ENCODE results near the gene USP24.

Gene USP24

DNA sequence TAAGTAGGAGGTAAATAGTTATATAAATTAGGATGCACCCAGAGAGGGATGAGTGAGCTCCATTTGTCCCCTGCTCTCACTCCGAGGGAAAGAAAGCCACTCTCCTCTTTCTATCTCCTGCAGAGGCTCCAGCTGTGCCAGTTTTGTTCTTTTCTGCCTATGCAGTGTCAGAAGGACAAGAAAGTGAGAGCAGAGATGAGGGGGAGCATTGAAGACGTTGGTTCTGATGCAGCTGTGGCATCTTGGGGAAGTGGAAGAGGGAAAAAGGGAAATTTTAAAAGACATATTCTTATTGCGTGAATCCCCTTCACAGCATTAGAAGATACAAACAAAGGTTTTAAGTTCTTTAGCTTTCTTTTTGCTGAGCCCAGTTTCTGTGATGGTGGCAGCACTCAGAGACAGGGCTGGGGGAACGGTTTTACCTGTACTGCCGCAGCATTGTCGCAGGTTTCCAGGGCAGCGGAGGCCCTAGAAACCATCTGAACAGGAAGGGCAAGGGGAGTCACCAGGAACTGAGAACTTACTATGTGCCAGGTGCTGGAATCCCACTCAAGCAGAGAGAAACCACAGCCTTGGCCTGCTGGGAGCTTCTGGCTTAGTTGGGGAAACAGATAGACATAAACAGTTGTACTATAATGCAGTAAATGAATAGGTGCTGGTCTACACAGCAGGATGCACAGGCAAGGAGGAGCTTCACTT lies 44.9 kb upstream of the USP24 start:
- no peaks in the 10 kb centered on the region for H3K36me3 ChIP-seq (ENCODE audit: control insufficient read depth, low read length)
- H3K27me3 ChIP-seq (ENCODE audit: control insufficient read depth, low read length): 0 out of 2 replicates have a peak, but pooled peaks cover 3% of the 10 kb centered on the region
- H3K9me2 ChIP-seq (replicated peaks; ENCODE audit: control insufficient read depth, low read length): no peaks in the 10 kb centered on the region
- H3K27ac ChIP-seq (ENCODE audit: low read depth, low read length): no peak overlapping the region
- H3F3A ChIP-seq (ENCODE audit: control insufficient read depth, insufficient read depth): no peaks in the 10 kb centered on the region
- H4K20me1 ChIP-seq (ENCODE audit: control insufficient read depth, insufficient read depth, low read depth, low read length): no peaks in the 10 kb centered on the region
- H3K4me1 ChIP-seq (ENCODE audit: control insufficient read depth, low read length): peaks cover 42% of the 10 kb centered on the region
- no peak overlapping the region for H3K4me2 ChIP-seq (ENCODE audit: low read length)
- H3K79me2 ChIP-seq (ENCODE audit: control insufficient read depth, low read length): no peaks in the 10 kb centered on the region
- no peak overlapping the region for H3K4me3 ChIP-seq (ENCODE audit: low read length)
- H3K9me3 ChIP-seq (ENCODE audit: control insufficient read depth, insufficient read depth, low read length): no peaks in the 10 kb centered on the region
- TF ChIP-seq EZH2phosphoT487 (IDR thresholded peaks at IDR 0.05; ENCODE audit: borderline replicate concordance, low read length): no peak
- TF ChIP-seq, protein P1, sequence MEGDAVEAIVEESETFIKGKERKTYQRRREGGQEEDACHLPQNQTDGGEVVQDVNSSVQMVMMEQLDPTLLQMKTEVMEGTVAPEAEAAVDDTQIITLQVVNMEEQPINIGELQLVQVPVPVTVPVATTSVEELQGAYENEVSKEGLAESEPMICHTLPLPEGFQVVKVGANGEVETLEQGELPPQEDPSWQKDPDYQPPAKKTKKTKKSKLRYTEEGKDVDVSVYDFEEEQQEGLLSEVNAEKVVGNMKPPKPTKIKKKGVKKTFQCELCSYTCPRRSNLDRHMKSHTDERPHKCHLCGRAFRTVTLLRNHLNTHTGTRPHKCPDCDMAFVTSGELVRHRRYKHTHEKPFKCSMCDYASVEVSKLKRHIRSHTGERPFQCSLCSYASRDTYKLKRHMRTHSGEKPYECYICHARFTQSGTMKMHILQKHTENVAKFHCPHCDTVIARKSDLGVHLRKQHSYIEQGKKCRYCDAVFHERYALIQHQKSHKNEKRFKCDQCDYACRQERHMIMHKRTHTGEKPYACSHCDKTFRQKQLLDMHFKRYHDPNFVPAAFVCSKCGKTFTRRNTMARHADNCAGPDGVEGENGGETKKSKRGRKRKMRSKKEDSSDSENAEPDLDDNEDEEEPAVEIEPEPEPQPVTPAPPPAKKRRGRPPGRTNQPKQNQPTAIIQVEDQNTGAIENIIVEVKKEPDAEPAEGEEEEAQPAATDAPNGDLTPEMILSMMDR (IDR thresholded peaks at IDR 0.05; ENCODE audit: low read depth, low read length, poor library complexity, severe bottlenecking): no peak

GRCh38 chr1:55257958-55258357 lies 42.8 kb upstream of the USP24 start:
- Histone ChIP-seq H3K4me2 (ENCODE audit: low read length) (no peak overlapping the region; the same call in 1 of the 2 replicates), H3K27ac (ENCODE audit: low read depth, low read length) (no peak overlapping the region), H3F3A (ENCODE audit: control insufficient read depth, insufficient read depth) (no peaks in the 10 kb centered on the region), H3K4me3 (ENCODE audit: low read length) (no peak overlapping the region), H3K4me1 (ENCODE audit: control insufficient read depth, low read length) (peaks cover 43% of the 10 kb centered on the region), H3K79me2 (ENCODE audit: control insufficient read depth, low read length) (no peaks in the 10 kb centered on the region), H3K9me3 (ENCODE audit: control insufficient read depth, insufficient read depth, low read length) (no peaks in the 10 kb centered on the region), H4K20me1 (ENCODE audit: control insufficient read depth, insufficient read depth, low read depth, low read length) (no peaks in the 10 kb centered on the region), H3K27me3 (ENCODE audit: control insufficient read depth, low read length) (no peaks in the 10 kb centered on the region), H3K9me2 (replicated peaks; ENCODE audit: control insufficient read depth, low read length) (no peaks in the 10 kb centered on the region), H3K36me3 (ENCODE audit: control insufficient read depth, low read length) (no peaks in the 10 kb centered on the region)
- TF ChIP-seq, protein P1 (IDR thresholded peaks at IDR 0.05; ENCODE audit: low read depth, low read length, poor library complexity, severe bottlenecking): no peak
- no peak for TF ChIP-seq EZH2phosphoT487 (IDR thresholded peaks at IDR 0.05; ENCODE audit: borderline replicate concordance, low read length)

- Histone ChIP-seq H3K36me3 (ENCODE audit: control insufficient read depth, low read length) (no peaks in the 10 kb centered on the region), H3K4me3 (ENCODE audit: low read length) (peak overlapping the region; percentile 35; the same call in 1 of the 2 replicates), H3K27me3 (ENCODE audit: control insufficient read depth, low read length) (no peaks in the 10 kb centered on the region), H3K4me2 (ENCODE audit: low read length) (peak overlapping the region; percentile 54), H3K9me2 (replicated peaks; ENCODE audit: control insufficient read depth, low read length) (no peaks in the 10 kb centered on the region), H4K20me1 (ENCODE audit: control insufficient read depth, insufficient read depth, low read depth, low read length) (no peaks in the 10 kb centered on the region), H3K4me1 (ENCODE audit: control insufficient read depth, low read length) (peaks cover 46% of the 10 kb centered on the region), H3K27ac (ENCODE audit: low read depth, low read length) (0 out of 2 replicates have a peak overlapping the region, but pooled peaks have one; percentile 20), H3K79me2 (ENCODE audit: control insufficient read depth, low read length) (no peaks in the 10 kb centered on the region), H3K9me3 (ENCODE audit: control insufficient read depth, insufficient read depth, low read length) (no peaks in the 10 kb centered on the region), H3F3A (ENCODE audit: control insufficient read depth, insufficient read depth) (no peaks in the 10 kb centered on the region)
- TF ChIP-seq, protein P1 (IDR thresholded peaks at IDR 0.05; ENCODE audit: low read depth, low read length, poor library complexity, severe bottlenecking): no peak
- no peak for TF ChIP-seq EZH2phosphoT487 (IDR thresholded peaks at IDR 0.05; ENCODE audit: borderline replicate concordance, low read length)
These were observed 40.7 kb upstream of the USP24 start for GRCh38 chr1:55255901-55256300.

Measured in DOHH2 (cell line).